Stimulated activated CD8-positive, alpha-beta memory T cell treated with anti-CD3 and anti-CD28 coated beads, Interleukin-7, amount 100 ng/mL, for 24 hours (primary cell): ENCODE data around the gene HERC5.

ENCODE experiments used
- DNase-seq: peaks from one replicate; pipeline ENCODE4 v3.0.0-alpha.2; 2020; ENCODE audit warnings: low read depth

HERC5 gene

DNA sequence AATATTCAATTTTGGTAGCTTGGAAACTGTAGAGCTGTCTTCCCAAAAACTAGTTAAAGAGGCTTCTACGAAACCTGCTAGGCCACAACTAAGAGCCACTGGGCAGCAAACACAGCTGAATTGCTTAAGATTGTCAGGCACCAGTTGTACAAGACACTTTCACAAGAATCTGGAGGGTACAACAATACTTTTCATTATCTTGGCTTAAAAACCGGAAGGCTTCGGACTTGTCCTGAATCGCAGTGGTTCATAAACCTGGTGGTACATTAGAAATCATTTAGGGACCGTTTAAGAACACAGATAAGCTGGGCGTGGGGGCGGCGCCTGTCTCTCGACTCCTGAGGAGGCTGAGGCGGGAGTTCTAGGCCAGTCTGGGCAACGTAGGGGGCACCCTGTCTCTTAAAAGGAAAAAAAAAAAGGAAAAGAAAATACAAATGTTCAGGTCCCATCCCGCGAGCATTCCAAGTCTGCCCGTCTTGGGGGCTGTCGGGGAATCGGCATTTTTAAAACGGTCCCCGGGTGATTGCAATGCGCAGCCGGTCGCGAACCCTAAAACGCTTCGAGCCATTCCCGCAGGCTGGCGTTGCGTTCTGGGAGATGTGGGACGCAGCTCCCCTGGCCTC is 65.9 kb downstream of the HERC5 start:
- no peak for DNase-seq

DNA sequence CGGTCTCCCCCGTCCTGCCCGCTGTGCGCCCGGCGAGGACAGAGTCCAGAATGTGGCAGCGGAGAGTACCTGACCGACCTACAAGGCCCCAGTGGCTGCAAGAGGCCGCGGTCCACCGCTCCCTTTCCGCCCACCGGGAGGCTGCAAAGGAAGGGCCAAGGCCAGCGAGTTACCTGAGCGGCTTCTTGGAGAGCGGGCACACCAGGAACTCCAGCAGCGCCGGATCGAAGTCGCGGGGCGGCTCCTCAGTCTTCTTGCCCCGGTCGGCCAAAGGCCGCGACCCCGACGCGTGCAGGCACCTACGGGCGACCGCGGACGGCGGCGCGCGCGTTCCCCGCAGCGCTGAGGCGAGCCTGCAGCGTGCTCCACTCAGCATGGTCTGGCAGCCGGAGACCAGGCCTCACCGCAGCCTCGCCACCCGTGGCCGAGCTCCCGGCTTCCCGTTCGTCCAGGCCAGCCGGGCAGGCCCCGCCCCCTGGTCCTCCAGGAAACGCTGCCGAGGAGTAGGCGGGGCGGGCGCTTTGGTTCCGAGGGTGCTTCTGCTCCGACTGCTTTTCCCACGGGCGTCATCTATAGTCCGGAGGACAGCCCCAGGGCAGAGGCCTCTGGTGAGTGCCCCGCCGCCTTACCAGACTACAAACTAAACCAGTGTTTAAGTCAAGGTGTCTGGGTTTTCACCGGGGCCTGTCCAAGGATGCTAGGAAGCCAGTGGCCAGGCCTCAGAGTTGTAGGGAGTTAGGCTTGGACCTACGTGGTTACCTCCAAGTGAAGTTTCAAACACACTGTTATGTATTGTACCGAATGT is 66.6 kb downstream of the HERC5 start, which contains the start of gene PYURF:
Gene PYURF (minus strand): TSS at position 452 of the 805 bp plus-strand sequence. CDS start 76 bp downstream, at position 376.
- peak; percentile 65 for DNase-seq

DNA sequence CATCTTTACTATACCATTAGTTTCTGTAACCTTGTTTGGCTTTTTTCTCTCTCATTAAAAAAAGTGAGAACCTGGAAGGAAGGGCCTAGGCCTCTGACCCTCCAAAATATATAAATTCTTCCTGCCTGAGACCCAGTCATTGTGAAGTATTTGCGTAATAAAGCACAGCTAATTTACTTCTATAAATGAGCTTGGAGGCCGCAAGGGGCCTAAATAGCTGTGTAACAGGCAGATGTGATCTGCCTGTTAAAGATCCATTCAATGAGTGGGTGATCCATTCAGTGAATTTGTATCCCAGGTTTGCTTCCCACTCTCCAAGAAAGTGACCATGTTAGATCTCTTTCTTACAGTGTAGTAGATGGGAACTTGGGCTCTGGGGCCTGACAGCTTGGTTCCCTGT is 67.3 kb downstream of the HERC5 start:
- no peak for DNase-seq

DNA sequence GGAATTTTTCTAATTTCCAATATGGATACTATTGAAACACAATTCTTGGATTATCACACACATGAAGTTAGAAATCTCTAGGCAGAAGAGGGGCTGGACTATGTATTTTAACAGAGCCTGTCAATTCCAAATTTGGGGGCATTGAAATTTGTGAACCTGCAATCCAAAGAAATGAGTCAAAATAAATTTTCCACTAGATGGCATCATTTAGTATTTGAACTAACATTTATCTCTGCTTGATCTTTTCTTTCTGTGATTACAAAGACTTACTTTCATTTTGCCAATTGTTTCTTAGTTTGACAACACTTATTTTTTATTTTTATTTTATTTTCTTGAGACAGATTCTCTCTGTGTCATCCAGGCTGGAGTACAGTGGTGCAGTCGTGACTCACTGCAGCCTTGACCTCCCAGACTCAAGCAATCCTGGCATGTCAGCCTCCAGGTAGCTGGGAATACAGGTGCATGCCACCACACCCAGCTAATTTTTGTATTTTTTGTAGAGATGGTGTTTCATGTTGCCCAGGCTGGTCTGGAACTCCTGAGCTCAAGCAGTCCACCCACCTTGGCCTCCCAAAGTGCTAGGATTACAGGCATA is 69.4 kb downstream of the HERC5 start:
- DNase-seq: no peak

DNA sequence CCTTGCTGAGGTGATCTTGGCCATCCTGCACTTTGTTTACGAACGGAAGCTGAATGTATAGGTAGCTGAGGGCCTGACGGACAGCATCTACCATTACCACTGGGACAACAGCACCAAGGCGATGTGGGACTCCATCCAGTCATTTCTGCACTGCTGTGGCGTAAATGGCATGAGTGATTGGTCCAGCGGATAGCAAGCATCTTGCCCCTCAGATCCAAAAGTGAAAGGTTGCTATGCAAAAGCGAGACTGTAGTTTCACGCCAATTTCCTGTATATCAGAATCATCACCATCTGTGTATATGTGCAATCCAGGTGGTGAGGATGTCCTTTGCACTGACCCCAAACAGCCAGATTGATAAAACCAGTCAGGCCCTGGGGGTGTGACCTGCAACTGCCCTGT is 70.9 kb downstream of the HERC5 start:
- no peak for DNase-seq

DNA sequence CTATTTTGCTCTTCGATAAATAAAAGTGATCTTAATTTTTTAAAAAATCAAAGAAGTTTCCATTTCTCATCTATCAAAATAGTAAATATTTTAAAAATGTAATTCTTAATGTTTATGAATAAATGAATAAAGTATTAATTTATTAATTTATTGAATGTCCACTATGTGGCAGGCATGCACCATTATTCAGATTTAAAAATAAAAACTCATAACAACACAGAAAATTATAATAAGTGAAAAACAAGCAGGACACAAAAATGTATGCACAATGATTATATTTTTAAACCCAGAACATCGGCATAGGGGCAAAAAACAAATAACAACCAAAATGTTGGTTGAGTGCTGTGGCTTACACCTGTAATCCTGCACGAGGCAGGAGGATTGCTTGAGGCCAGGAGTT is 71.9 kb downstream of the HERC5 start:
- DNase-seq: no peak

DNA sequence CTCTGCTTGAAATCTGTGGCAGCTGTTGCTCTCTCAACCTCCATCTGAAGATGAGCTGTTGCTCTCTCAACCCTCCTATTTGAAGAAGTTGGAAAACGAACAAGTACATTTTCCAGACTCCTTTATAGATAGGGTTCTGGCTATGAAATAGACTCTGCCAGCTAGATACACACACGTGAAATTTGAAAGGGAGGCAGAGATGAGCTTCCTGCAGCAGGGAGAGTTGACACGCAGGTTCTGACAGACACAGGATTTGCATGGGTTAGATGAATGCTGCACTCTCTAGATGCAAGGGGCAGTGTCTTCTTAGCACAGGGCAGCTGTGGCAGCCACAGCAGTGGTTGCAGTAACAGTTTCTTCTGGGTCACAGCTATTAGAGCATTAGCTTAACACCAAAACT is 74.6 kb downstream of the HERC5 start:
- DNase-seq: no peak

DNA sequence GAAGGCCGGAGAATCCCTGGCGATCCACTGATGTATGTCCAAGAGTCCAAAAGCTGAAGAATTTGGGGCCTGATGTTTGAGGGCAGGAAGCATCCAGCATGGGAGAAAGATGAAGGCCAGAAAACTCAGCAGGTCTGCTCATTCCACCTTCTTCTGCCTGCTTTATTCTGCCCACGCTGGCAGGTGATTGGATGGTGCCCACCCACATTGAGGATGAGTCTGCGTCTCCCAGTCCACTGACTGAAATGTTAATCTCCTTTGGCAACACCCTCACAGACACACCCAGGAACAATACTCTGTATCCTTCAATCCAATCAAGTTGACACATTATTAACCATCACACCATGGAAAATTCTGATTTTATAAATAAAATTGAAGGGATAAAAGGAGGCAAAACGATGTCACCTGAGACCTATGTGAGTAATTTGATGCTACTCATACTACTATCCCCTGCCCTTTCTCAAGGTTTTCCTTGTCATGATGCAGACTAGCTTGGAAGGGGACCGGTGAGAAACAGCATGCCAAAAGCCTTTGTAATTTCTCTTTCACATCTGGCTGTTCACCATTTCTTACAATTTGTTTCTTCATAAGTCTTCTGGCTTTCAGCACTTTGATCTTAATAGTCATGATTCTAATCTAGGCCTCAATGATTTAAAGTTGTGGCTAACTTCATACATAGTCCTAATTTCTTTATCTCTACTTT is 76.3 kb downstream of the HERC5 start:
- no peak for DNase-seq

DNA sequence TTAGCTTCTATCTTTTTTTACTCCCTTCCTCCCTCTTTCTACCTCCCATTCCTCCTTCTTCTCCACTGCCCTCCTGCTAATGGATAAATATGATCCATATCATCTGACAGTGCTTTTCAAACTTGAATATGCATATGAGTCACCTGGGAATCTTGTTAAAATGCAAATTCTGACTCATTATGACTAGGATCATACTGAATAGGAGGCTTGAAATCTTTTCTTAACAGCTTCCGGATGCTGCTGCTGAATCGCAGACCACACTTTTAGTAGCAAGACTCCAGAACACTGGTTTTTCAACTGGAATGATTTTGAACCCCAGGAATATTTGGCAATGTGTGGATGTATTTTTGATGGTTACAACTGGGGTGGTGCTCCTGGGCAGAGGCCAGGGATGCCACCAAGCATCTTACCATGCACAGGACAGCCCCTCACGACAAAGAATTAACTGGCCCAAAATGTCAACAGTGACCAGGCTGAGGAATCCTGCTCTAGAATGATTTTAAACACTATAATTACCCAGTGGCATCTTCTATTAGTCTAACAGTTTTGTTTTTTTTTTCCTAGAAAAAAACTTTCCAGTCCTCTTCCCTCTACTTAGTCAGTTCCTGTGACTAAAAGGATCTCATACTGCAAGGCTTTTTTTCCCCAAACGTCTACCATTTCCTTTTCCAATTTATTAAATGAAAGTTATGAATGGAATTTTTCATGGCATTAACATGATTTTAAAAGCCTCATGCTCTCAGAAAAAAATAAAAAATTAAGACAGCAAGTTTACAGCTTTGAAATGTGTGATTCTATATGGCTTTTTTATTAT is 77.2 kb downstream of the HERC5 start:
- DNase-seq: no peak

DNA sequence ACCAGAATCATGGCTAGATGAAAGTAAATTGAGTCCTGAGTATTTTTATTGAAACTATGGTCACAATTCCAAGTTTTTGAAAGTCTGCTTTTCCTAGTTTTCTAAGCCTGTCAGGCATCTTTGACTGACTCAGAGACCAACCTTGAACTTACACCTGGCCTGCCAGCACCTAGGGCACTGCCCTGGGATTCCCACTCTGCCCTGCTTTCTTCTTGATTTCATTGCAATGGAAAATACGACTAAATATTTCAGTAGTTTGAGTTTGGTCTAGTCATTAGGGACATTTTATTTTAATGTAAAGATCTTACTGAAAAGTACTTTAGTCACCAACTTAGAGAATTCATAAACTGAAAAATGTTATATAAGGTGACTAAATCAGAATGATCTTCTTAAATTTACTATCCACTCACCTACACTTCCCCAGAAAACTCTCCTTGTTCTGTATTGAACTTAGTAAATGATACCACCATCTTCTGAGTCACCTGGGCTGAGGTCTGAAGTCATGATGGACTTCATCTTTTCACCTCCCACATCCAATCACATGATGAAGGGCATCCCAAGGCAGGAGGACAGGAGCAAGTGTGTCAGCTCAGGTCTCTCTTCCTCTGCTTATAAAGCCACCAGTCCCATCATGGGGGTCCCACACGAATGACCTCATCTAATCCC is 78.3 kb downstream of the HERC5 start:
- DNase-seq: no peak

DNA sequence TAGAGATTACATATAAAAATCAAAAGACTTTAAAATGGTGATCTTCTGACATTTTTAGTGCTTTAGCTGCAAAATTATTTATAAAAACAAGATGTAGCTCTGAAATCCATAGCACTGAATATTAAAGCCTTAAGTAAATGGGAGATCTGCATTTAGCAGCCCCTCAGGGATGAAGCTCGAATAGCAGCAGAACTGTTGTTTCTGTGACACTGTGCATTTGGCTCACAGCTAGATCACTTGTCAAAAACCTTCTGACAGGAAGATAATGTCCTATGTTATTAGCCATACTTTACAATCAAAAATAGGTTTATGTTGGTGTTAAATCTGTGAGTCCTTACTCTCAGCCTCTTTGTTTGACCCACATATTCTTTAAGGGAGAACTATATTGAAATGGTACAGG is 80.8 kb downstream of the HERC5 start:
- DNase-seq: no peak

DNA sequence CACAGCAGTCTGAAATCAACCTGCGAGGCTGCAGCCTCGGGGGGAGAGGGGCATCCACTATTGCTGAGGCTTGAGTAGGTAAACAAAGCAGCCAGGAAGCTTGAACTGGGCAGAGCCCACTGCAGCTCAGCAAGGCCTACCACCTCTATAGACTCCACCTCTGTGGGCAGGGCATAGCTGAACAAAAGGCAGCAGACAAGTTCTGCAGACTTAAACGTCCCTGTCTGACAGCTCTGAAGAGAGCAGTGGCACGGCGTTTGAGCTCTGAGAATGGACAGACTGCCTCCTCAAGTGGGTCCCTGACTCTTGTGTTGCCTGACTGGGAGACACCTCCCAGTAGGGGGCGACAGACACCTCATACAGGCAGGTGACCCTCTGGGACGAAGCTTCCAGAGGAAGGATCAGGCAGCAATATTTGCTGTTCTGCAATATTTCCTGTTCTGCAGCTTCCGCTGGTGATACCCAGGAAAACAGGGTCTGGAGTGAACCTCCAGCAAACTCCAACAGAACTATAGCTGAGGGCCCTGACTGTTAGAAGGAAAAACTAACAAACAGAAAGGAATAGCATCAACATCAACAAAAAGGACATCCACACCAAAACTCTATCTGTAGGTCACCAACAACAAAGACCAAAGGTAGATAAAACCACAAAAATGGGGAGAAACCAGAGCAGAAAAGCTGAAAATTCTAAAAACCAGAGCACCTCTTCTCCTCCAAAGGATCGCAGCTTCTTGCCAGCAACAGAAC is 82.6 kb downstream of the HERC5 start:
- peak; percentile 52 for DNase-seq

DNA sequence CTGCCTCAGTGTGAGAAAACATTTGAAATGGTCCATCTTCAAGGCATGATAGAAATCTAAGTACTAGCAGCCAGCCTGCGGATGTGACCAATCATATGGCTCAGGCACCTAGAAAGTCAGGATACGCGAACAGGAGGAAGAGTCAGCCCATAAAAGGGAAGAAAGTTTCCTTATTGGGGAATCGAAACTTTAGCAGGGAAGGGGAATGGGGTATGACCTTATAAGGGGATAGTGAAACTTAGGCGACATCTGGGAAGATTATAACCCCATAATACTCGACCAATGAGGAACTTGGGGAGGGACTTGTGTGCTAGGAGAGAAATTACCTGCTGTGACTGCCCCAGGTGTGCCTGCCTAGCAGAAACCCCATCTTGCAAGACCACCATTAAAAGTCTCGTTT is 92.9 kb downstream of the HERC5 start:
- no peak for DNase-seq
